Measurements from ENCODE around the gene NFKB1.

DNA sequence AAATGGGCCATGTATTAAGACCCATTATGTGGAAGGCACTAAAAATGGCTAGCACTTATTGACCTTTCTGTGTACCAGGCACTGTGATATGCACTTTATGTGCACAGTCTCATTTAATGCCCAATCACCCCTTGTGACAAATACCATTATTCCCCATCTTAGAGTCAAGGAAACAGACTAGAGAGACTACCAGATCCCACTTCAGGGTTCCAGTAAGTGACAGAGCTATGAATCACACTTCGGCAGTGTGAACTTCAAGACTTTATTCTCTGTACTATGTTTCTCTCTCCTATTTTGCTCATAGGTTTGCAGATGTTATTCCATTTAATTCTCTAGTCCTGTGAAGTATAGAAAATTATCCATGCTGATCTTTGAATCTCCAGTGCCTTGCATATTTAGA lies 107.0 kb downstream of the NFKB1 start:
- TF ChIP-seq, protein P1, sequence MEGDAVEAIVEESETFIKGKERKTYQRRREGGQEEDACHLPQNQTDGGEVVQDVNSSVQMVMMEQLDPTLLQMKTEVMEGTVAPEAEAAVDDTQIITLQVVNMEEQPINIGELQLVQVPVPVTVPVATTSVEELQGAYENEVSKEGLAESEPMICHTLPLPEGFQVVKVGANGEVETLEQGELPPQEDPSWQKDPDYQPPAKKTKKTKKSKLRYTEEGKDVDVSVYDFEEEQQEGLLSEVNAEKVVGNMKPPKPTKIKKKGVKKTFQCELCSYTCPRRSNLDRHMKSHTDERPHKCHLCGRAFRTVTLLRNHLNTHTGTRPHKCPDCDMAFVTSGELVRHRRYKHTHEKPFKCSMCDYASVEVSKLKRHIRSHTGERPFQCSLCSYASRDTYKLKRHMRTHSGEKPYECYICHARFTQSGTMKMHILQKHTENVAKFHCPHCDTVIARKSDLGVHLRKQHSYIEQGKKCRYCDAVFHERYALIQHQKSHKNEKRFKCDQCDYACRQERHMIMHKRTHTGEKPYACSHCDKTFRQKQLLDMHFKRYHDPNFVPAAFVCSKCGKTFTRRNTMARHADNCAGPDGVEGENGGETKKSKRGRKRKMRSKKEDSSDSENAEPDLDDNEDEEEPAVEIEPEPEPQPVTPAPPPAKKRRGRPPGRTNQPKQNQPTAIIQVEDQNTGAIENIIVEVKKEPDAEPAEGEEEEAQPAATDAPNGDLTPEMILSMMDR (IDR thresholded peaks at IDR 0.05 in 8 of 11, conservative IDR thresholded peaks at IDR 0.05 in 3 of 11) = no peak
- TF ChIP-seq POLR2A (IDR thresholded peaks at IDR 0.05) = no peak
- no peak for TF ChIP-seq POLR2AphosphoS5 (IDR thresholded peaks at IDR 0.05)
